GM12878 (cell line): ENCODE results near the gene CUEDC1. TPM values are rescaled to one million over a fixed set of nuclear protein-coding genes. Genes with fewer than 3 reads are reported as not detected.

Source experiments
- ATAC-seq: fragments of 200-7000 bp; cut with Tn5 transposase; 3 replicates; pipeline ENCODE4 v1.9.1; 2020; ENCODE audit warnings: mild to moderate bottlenecking, moderate library complexity
- BruUV-seq: library from RNA; stranded (reverse); fragments of 400-500 nt; replicated peaks from 2 replicates; lab custom pipeline; 2021; lab: Mats Ljungman, UMichigan
- CTCF ChIA-PET: fragments of 300-600 bp; sonication (Branson Sonifier 250); formaldehyde crosslinking; extraction: SDS; loops from one replicate; lab custom pipeline; 2021; ENCODE audit warnings: inconsistent platforms; lab: Yijun Ruan, JAX
- POLR2A ChIA-PET: fragments of 350-600 bp; formaldehyde crosslinking; extraction: SDS; loops from one replicate; lab custom pipeline; 2021; ENCODE audit warnings: inconsistent platforms; lab: Charles Lee
- RAD21 ChIA-PET: fragments of 300-600 bp; sonication (Branson Sonifier 250); formaldehyde crosslinking; loops from one replicate; lab custom pipeline; 2023; ENCODE audit warnings: antibody characterized with exemption; ENCODE audit not compliant: unreplicated experiment; lab: Charles Lee
- SMC1A ChIA-PET: fragments of 300-600 bp; sonication (Branson Sonifier 250); formaldehyde crosslinking; loops from one replicate; lab custom pipeline; 2023; ENCODE audit not compliant: unreplicated experiment, uncharacterized antibody; lab: Charles Lee
- DNase-seq: peaks from one replicate; pipeline ENCODE4 v3.0.0-alpha.2; 2011; ENCODE audit warnings: low read depth, low spot score
- FAIRE-seq: peaks from 3 replicates; lab custom pipeline; 2011; peaks lifted over from hg19 to GRCh38; lab: Jason Lieb, UNC
- H2AFZ ChIP-seq: 2 replicates; pipeline ENCODE4 v1.6.0; 2011; ENCODE audit warnings: low read depth, low read length, control low read depth; ENCODE audit not compliant: control insufficient read depth
- H3K27ac ChIP-seq: 2 replicates; pipeline ENCODE4 v1.5.1; 2011; ENCODE audit warnings: control low read depth; ENCODE audit not compliant: control insufficient read depth, insufficient read depth
- H3K27me3 ChIP-seq, 2 experiments: replicated peaks in 1 of 2; 2 replicates each; pipeline versions ENCODE4 v1.6.0 to v1.6.1; 2011; ENCODE audit warnings: low read length in 1 of 2; ENCODE audit not compliant: control insufficient read depth in 2 of 2, insufficient read depth in 2 of 2
- H3K36me3 ChIP-seq, 2 experiments: 2 replicates each; pipeline ENCODE4 v1.5.1; 2011; ENCODE audit warnings: low read length in 1 of 2; ENCODE audit not compliant: control insufficient read depth in 2 of 2, insufficient read depth in 2 of 2
- H3K4me1 ChIP-seq: 2 replicates; pipeline ENCODE4 v1.6.1; 2011; ENCODE audit warnings: mild to moderate bottlenecking, low read length, moderate library complexity, mixed read lengths; ENCODE audit not compliant: control insufficient read depth, insufficient read depth
- H3K4me2 ChIP-seq: 2 replicates; pipeline ENCODE4 v1.6.0; 2011; ENCODE audit warnings: control low read depth; ENCODE audit not compliant: control insufficient read depth, insufficient read depth
- H3K4me3 ChIP-seq: fragments of 200-600 bp; sonication (generic); 2 replicates; pipeline ENCODE4 v1.5.1; 2016
- H3K79me2 ChIP-seq: 2 replicates; pipeline ENCODE4 v1.6.0; 2011; ENCODE audit warnings: low read length; ENCODE audit not compliant: control insufficient read depth, insufficient read depth
- H3K9ac ChIP-seq: 2 replicates; pipeline ENCODE4 v1.8.0; 2011; ENCODE audit warnings: low read length, control low read depth, mixed read lengths; ENCODE audit not compliant: control insufficient read depth, insufficient read depth
- H3K9me3 ChIP-seq: replicated peaks from 3 replicates; pipeline ENCODE4 v1.5.1; 2011; ENCODE audit warnings: mild to moderate bottlenecking, low read length; ENCODE audit not compliant: control insufficient read depth, insufficient read depth
- H4K20me1 ChIP-seq: 2 replicates; pipeline ENCODE4 v1.6.0; 2011; ENCODE audit not compliant: control insufficient read depth, insufficient read depth
- CUX1 ChIP-seq: IDR thresholded peaks from 2 replicates; pipeline ENCODE4 v1.6.1; 2012; ENCODE audit warnings: improper control_type of control experiment, low read depth, low read length; ENCODE audit not compliant: insufficient replicate concordance
- PML ChIP-seq: IDR thresholded peaks from 2 replicates; pipeline ENCODE4 v1.6.1; 2012; ENCODE audit warnings: low read length, inconsistent platforms
- SUZ12 ChIP-seq: fragments of 200-600 bp; sonication (generic); IDR thresholded peaks from one replicate; pipeline ENCODE4 v1.6.1; 2018; ENCODE audit warnings: antibody characterized with exemption, mild to moderate bottlenecking; ENCODE audit not compliant: unreplicated experiment
- WGBS: methylation state at CpG from one replicate; pipeline ENCODE4 v1.1.6; 2016; ENCODE audit warnings: low lambda C conversion rate; ENCODE audit not compliant: insufficient replicate concordance, insufficient coverage; ENCODE audit errors: missing lambda C conversion rate; 5-methylcytosine and 5-hydroxymethylcytosine counted together
- in situ Hi-C: fragments of 300-500 bp; cut with MboI; formaldehyde crosslinking; loops from 9 replicates; pipeline ENCODE4 v1.14.3; 2018; ENCODE audit warnings: mixed read lengths
- intact Hi-C: fragments of 100-400 bp; cut with micrococcal nuclease; formaldehyde crosslinking; loops from one replicate; pipeline ENCODE4 v1.14.2; 2022; ENCODE audit not compliant: unreplicated experiment
- polyA plus RNA-seq, 11 experiments: library from polyadenylated mRNA; depleted of rRNA in 4 of 11; unstranded in 6 of 11; stranded (reverse) in 5 of 11; fragments of >200 nt; fragmentation: Nextera tagmentation in 4 of 11; fragmentation: Illumina TruSeq in 1 of 11; extraction: Ambion mirVana in 4 of 11; extraction: Trizol in 1 of 11; gene quantifications; 1 replicate in 1 of 11; 2 replicates in 10 of 11; pipeline versions ENCODE4 v1.2.1 to v1.2.3, GENCODE V29; 2011 to 2016; ENCODE audit warnings: inconsistent platforms in 2 of 11, missing spikeins in 2 of 11, low read depth in 1 of 11
- total RNA-seq, 4 experiments: library from RNA; depleted of rRNA in 3 of 4; stranded (reverse); fragments of >200 nt in 3 of 4; fragmentation: Illumina TruSeq in 1 of 4; extraction: Trizol in 1 of 4; gene quantifications; 2 replicates each; pipeline versions ENCODE4 v1.2.1 to v1.2.3, GENCODE V29; 2013 to 2021

Gene CUEDC1
- total and polyA plus RNA-seq, 10 of the 15 experiments (the other 5 are each of a cell fraction or from before 2014, with no cell fraction given), result 0.24 to 7.4 (median 1.8) TPM

DNA sequence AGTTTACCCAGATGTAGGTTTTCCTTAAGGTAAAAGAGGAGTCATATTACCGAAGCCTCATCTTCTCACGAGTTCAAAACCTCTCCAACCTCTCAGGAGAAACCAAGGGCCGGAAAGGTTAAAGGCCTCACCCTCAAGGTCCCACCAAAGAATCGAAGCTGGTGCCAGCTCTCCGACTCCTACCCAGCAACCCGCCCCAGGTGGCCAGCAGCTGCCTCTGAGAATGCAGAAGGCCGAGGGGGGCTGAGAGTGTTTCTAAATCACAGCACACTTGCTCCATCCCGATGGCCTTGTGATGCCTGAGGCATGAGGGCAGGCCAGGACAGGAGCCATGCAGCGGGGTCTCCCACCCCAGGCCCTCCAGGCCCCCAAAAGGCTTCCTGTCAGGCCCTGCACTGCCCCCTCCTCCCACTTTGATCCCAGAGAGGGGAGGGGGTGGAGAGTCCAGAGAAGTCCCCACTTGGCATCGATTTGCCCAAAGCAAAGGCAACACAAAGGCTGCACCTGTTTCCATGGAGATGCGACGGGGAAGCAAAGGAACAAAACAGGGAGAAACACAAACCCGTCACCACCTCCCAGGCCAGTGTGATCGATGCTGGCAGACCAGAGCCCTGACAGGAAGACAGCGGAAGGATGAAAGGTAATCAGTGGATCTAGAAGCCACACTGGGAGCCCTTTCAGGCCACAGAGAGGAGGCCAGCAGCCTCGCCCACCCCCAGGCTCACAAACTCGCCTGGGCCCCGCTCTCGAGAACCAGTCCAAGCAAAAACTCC lies 39.0 kb downstream of the CUEDC1 start:
- in situ Hi-C loops (no loop called here), intact Hi-C loops (no loop called here)
- no peak overlapping the region for H3K4me2 ChIP-seq
- RAD21 ChIA-PET, result interaction anchor here (0.7 to 1.0 kb wide), 2 partner anchors 78 to 83 kb away, joined by 3 read pairs; no protein-coding TSS in a partner anchor
- POLR2A ChIA-PET, result interaction anchor here (0.6 to 1.0 kb wide), 2 partner anchors 9 to 12 kb away, joined by 3 to 4 read pairs; no protein-coding TSS in a partner anchor
- no peaks in the 10 kb centered on the region for H3K27me3 ChIP-seq
- no TSS peak for BruUV-seq
- H3K27ac ChIP-seq, result no peak overlapping the region
- H3K36me3 ChIP-seq, result no peaks in the 10 kb centered on the region
- FAIRE-seq (no peak), ATAC-seq (no peak), DNase-seq (no peak)
- H4K20me1 ChIP-seq, result no peaks in the 10 kb centered on the region
- TF ChIP-seq PML (no peak), CUX1 (no peak), SUZ12 (no peak)
- no peaks in the 10 kb centered on the region for H3K79me2 ChIP-seq
- H3K4me1 ChIP-seq, result no peaks in the 10 kb centered on the region
- no peaks in the 10 kb centered on the region for H3K9me3 ChIP-seq
- CTCF ChIA-PET, result interaction anchor here (1.3 to 2.1 kb wide), 5 partner anchors 24 to 83 kb away, joined by 3 to 11 read pairs (median 5); no protein-coding TSS in a partner anchor
- 61% methylated on average over 19 of the region's 19 CpGs for WGBS
- SMC1A ChIA-PET, result interaction anchor here (0.8 to 2.2 kb wide), 4 partner anchors 28 to 70 kb away, joined by 3 to 8 read pairs (median 4); no protein-coding TSS in a partner anchor
- no peak overlapping the region for H3K4me3 ChIP-seq
- H3K9ac ChIP-seq, result no peak overlapping the region
- no peak overlapping the region for H2AFZ ChIP-seq
